T-cell (primary cell): ENCODE data around the gene TNFSF9. TPM values are rescaled to one million over a fixed set of nuclear protein-coding genes. Genes with fewer than 3 reads are reported as not detected.

Experiments used
- ATAC-seq, 4 experiments: fragments of 200-7000 bp in 3 of 4; fragments of 150-1000 bp in 1 of 4; cut with Tn5 transposase; replicated peaks in 1 of 4; 1 replicate in 3 of 4; 2 replicates in 1 of 4; pipeline ENCODE4 v1.10.0; 2021; ENCODE audit warnings: moderate library complexity in 3 of 4, mild to moderate bottlenecking in 2 of 4, moderate number of reproducible peaks in 1 of 4
- CTCF ChIA-PET, 2 donors: fragments of 300-600 bp; sonication (Branson Sonifier 250); formaldehyde crosslinking; loops; one replicate each; lab custom pipeline; 2022; ENCODE audit warnings: antibody characterized with exemption in 2 of 2; lab: Charles Lee
- POLR2A ChIA-PET, 2 donors: fragments of 300-600 bp; sonication (Branson Sonifier 250); formaldehyde crosslinking; loops; one replicate each; lab custom pipeline; 2022; ENCODE audit warnings: antibody characterized with exemption in 2 of 2; lab: Charles Lee
- DNase-seq, 35 experiments: peaks; one replicate each; pipeline versions ENCODE4 v3.0.0 to v3.0.0-alpha.2; 2013 to 2023
- H3K27ac ChIP-seq: one replicate; pipeline ENCODE4 v1.5.1; 2013; ENCODE audit warnings: low read length
- H3K27me3 ChIP-seq, 2 experiments: replicated peaks in 1 of 2; 1 replicate in 1 of 2; 2 replicates in 1 of 2; pipeline versions ENCODE4 v1.6.1 to v1.7.0; 2013; ENCODE audit warnings: low read length in 1 of 2, mixed read lengths in 1 of 2; ENCODE audit not compliant: control insufficient read depth in 2 of 2, insufficient read depth in 2 of 2; ENCODE audit errors: extremely low read depth in 1 of 2
- H3K36me3 ChIP-seq, 2 donors: 1 replicate in 1 of 2; 2 replicates in 1 of 2; pipeline versions ENCODE4 v1.6.1 to v1.7.0; 2013; ENCODE audit warnings: low read length in 1 of 2; ENCODE audit not compliant: control insufficient read depth in 2 of 2, insufficient read depth in 1 of 2; ENCODE audit errors: extremely low read depth in 1 of 2
- H3K4me1 ChIP-seq, 2 experiments: 1 replicate in 1 of 2; 2 replicates in 1 of 2; pipeline versions ENCODE4 v1.6.1 to v1.7.0; 2013; ENCODE audit warnings: low read length in 2 of 2, mixed read lengths in 1 of 2; ENCODE audit not compliant: insufficient read depth in 2 of 2, control insufficient read depth in 1 of 2; ENCODE audit errors: extremely low read depth in 1 of 2
- H3K4me3 ChIP-seq, 2 donors: 1 replicate in 1 of 2; 2 replicates in 1 of 2; pipeline versions ENCODE4 v1.5.1 to v1.7.0; 2013; ENCODE audit warnings: mild to moderate bottlenecking in 2 of 2, low read length in 1 of 2, moderate library complexity in 1 of 2; ENCODE audit not compliant: control insufficient read depth in 1 of 2; ENCODE audit errors: extremely low read depth in 1 of 2
- H3K9me3 ChIP-seq: 2 replicates; pipeline ENCODE4 v1.7.0; 2013
- H3K27ac Mint-ChIP-seq, 2 donors: one replicate each; pipeline ENCODE4 v1.8.0; 2020 to 2021; ENCODE audit warnings: mild to moderate bottlenecking in 2 of 2, mixed read lengths in 2 of 2
- H3K27me3 Mint-ChIP-seq, 2 donors: one replicate each; pipeline ENCODE4 v1.8.0; 2021 to 2022; ENCODE audit warnings: mixed read lengths in 2 of 2
- H3K36me3 Mint-ChIP-seq: one replicate; pipeline ENCODE4 v1.8.0; 2021; ENCODE audit warnings: mixed read lengths
- H3K4me1 Mint-ChIP-seq, 3 donors: one replicate each; pipeline ENCODE4 v1.8.0; 2020 to 2022; ENCODE audit warnings: mixed read lengths in 3 of 3, mild to moderate bottlenecking in 1 of 3
- H3K4me3 Mint-ChIP-seq, 3 donors: one replicate each; pipeline ENCODE4 v1.8.0; 2020 to 2022; ENCODE audit warnings: mild to moderate bottlenecking in 3 of 3, mixed read lengths in 3 of 3, moderate library complexity in 3 of 3
- H3K9me3 Mint-ChIP-seq, 3 donors: one replicate each; pipeline ENCODE4 v1.8.0; 2020 to 2022; ENCODE audit warnings: mixed read lengths in 3 of 3
- WGBS: methylation state at CpG from one replicate; pipeline ENCODE4 v1.1.5; 2013; ENCODE audit warnings: missing lambda C conversion rate; ENCODE audit not compliant: insufficient coverage; 5-methylcytosine and 5-hydroxymethylcytosine counted together
- total RNA-seq, 35 experiments: library from RNA in 6 of 35; stranded (reverse) in 6 of 35; fragments of 120-200 nt in 1 of 35; gene quantifications; one replicate each; pipeline versions ENCODE4 v1.2.1 to v1.2.4 and lab custom pipeline; 2013 to 2026

The TNFSF9 gene, protein sequence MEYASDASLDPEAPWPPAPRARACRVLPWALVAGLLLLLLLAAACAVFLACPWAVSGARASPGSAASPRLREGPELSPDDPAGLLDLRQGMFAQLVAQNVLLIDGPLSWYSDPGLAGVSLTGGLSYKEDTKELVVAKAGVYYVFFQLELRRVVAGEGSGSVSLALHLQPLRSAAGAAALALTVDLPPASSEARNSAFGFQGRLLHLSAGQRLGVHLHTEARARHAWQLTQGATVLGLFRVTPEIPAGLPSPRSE
- total RNA-seq, result 1 to 10 TPM; 1.3 to 6.0 (median 1.6) TPM
- 2.1 TPM for total RNA-seq (2013)
- total RNA-seq (lab: John Stamatoyannopoulos, UW), result 0.60 to 37.8 (median 8.7) reads per million in 29 experiments

DNA sequence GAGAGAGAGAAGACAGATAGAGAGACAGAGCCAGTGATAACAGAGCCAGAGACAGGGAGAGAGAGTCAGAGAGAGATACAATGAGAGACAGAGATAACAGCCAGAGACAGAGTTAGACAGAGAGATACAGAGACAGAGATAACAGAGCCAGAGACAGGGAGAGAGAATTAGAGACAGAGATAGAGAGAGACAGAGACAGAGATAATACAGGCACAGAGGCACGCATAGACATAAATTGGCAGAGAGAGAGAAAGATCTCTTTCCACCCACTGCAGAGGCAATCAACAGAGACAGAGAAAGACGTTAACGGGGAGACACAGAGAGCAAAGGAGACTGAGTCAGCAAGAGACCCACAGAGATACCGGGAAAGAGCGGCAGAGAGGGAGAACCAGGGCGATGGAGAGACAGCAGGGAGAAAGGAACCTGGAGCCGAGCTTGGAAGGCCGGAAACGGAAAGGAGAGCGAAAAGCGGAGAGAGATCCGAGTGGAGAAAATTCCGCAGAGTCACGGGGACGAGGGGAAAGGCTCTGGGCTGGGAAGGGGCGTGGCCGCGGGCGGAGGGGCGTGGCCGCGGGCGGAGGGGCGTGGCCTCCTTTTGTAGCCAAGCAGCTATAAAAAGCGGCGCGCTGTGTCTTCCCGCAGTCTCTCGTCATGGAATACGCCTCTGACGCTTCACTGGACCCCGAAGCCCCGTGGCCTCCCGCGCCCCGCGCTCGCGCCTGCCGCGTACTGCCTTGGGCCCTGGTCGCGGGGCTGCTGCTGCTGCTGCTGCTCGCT lies at the start of gene TNFSF9:
Gene TNFSF9, plus strand, starts transcription at position 641 of the 777 bp plus-strand sequence. Its CDS starts 11 bp downstream, at position 652.
- no peaks in the 10 kb centered on the region for H3K36me3 ChIP-seq
- no peaks in the 10 kb centered on the region for H3K9me3 ChIP-seq
- peaks cover 12 to 39% of the 10 kb centered on the region in 2 experiments for H3K4me1 ChIP-seq
- peak; percentile 76 to 80 (median 78) for ATAC-seq
- POLR2A ChIA-PET, result no interaction called here
- Mint-ChIP-seq H3K36me3 (no peaks in the 10 kb centered on the region), H3K27ac (peak within 1 kb of the TSS; percentile 9 to 12), H3K4me3 (peak within 1 kb of the TSS; percentile 74 to 88 (median 74)), H3K4me1 (peaks cover 26 to 46% (median 38%) of the 10 kb centered on the region in 3 donors), H3K27me3 (peaks cover 19 to 30% of the 10 kb centered on the region in 2 donors), H3K9me3 (no peaks in the 10 kb centered on the region)
- H3K27ac ChIP-seq, result no peak within 1 kb of the TSS
- peak in 34 of 35 experiments; percentile 35 to 89 (median 58) for DNase-seq
- H3K4me3 ChIP-seq, result peak within 1 kb of the TSS; percentile 58 to 66
- CTCF ChIA-PET, result interaction anchor here (0.6 to 1.0 kb wide), 4 partner anchors 9 to 356 kb away, joined by 3 read pairs; no protein-coding TSS in a partner anchor
- H3K27me3 ChIP-seq, result peaks cover 0 to 33% of the 10 kb centered on the region in 2 experiments
- under 1% methylated on average over 43 of the region's 44 CpGs for WGBS

DNA sequence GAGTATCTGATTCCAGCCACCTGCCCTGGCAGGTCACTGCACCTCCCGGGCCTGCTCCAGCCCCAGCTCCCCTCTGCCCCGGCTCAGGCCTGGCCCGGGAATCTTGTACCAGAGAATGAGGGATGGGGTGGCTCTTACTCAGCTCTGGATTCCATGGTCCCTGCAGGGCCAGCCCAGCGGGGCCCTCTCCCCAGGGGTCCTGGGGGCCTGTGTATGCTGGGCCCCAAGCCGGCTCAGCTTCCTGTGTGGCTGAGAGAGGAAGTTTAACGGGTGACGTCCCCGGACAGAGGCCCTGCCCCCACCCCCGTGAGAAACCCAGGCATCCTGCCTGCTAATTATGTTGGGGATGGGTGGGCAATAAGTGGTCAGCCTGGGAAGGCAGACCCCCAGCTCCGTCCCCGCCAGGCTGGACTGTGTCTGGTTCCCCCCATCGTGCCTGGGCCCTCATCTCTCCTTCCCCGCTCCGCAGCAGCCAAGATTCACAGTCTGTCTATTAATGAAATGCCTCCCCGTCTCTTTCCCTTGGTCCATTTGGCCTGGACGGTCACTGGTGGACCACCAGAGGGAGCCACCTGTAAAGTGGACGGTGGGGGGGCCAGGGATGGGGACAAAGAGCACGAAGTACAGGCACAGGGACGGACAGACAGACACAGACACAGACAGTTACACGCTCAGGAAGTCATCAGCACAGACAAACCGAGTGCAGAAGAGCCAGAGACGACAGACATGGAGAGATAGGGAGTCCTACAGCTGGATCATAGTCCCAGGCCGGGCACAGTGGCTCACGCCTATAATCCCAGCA lies 49.1 kb upstream of the TNFSF9 start, which contains the start of gene DENND1C:
Gene DENND1C, minus strand, starts transcription at position 247 of the 802 bp plus-strand sequence. Its CDS starts 92 bp downstream, at position 155.
- CTCF ChIA-PET, result interaction anchor here in 1 of 2 donors (0.5 to 2.0 kb wide), 6 partner anchors 21 to 858 kb away, joined by 3 to 6 read pairs (median 3); partner anchors contain the start of gene KHSRP
- Mint-ChIP-seq H3K27me3 (no peaks in the 10 kb centered on the region), H3K4me1 (peaks cover 40 to 45% (median 44%) of the 10 kb centered on the region in 3 donors), H3K36me3 (no peaks in the 10 kb centered on the region), H3K27ac (peak within 1 kb of the TSS; percentile 97 to 100), H3K9me3 (no peaks in the 10 kb centered on the region), H3K4me3 (peak within 1 kb of the TSS; percentile 81 to 97 (median 93))
- WGBS, result 14% methylated on average over 9 of the region's 24 CpGs
- Histone ChIP-seq H3K4me1 (peaks cover 14 to 44% of the 10 kb centered on the region in 2 experiments), H3K4me3 (peak within 1 kb of the TSS; percentile 88 to 90), H3K27ac (peak within 1 kb of the TSS; percentile 96), H3K36me3 (peaks cover 4 to 23% of the 10 kb centered on the region in 2 donors), H3K9me3 (no peaks in the 10 kb centered on the region), H3K27me3 (no peaks in the 10 kb centered on the region)
- DNase-seq (peak; percentile 45 to 77 (median 64)), ATAC-seq (peak; percentile 85 to 95 (median 92))
- POLR2A ChIA-PET, result interaction anchor here (0.5 to 0.8 kb wide), 2 partner anchors 10 to 57 kb away, joined by 3 read pairs; partner anchors contain the start of gene KHSRP (in 1 of the 2)

DNA sequence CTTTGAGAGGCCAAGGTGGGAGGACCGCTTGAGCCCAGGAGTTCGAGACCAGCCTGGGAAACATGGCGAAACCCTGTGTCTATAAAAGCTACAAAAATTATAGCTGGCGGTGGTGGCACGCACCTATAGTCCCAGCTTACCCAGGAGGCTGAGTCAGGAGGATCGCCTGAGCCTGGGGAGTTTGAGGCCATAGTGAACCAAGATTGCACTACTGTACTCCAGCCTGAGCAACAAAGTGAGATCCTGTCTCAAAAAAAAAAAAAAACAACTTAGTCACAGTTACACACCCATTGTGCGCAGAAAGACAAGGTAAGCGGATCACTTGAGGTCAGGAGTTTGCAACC lies 48.5 kb upstream of the TNFSF9 start:
- no peaks in the 10 kb centered on the region for H3K27me3 Mint-ChIP-seq
- Histone ChIP-seq H3K9me3 (no peaks in the 10 kb centered on the region), H3K27ac (peak overlapping the region; percentile 96), H3K4me3 (peak overlapping the region; percentile 88 to 90), H3K27me3 (no peaks in the 10 kb centered on the region), H3K4me1 (peaks cover 14 to 39% of the 10 kb centered on the region in 2 experiments), H3K36me3 (peaks cover 0 to 17% of the 10 kb centered on the region in 2 donors)
- ATAC-seq (peak in 1 of 4 experiments; percentile 11), DNase-seq (peak in 1 of 35 experiments; percentile 17)
- no peaks in the 10 kb centered on the region for H3K36me3 Mint-ChIP-seq
- H3K27ac Mint-ChIP-seq, result peak overlapping the region; percentile 97 to 100
- ChIA-PET CTCF (no interaction called here), POLR2A (no interaction called here)
- 85% methylated on average over 6 of the region's 8 CpGs for WGBS
- H3K9me3 Mint-ChIP-seq, result no peaks in the 10 kb centered on the region
- H3K4me1 Mint-ChIP-seq, result peaks cover 40 to 45% (median 44%) of the 10 kb centered on the region in 3 donors
- H3K4me3 Mint-ChIP-seq, result peak overlapping the region; percentile 81 to 97 (median 93)

DNA sequence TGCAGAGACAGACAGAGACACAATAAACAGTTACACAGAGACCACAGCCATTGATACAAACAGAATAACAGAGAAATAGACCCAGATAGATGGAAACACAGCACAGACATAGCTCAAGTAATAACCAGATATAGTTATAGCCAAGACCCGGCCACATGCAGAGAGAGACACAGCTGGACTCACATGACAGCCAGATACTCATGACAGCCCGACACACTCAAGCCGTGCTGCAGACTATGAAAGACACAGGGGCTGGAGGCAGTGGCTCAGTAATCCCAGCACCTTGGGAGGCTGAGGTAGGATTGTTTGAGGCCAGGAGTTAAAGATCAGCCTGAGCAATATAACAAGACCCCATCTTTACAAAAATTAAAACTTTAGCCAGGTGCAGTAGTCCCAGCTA lies 47.6 kb upstream of the TNFSF9 start:
- ATAC-seq (no peak), DNase-seq (no peak)
- WGBS, result 100% methylated on average over 1 of the region's 3 CpGs
- no peaks in the 10 kb centered on the region for H3K27me3 ChIP-seq
- H3K4me1 Mint-ChIP-seq, result peaks cover 40 to 45% (median 44%) of the 10 kb centered on the region in 3 donors
- peaks cover 0 to 11% of the 10 kb centered on the region in 2 donors for H3K36me3 ChIP-seq
- H3K4me1 ChIP-seq, result peaks cover 14 to 39% of the 10 kb centered on the region in 2 experiments
- no peaks in the 10 kb centered on the region for H3K9me3 ChIP-seq
- peak overlapping the region; percentile 97 to 100 for H3K27ac Mint-ChIP-seq
- POLR2A ChIA-PET, result interaction anchor here in 1 of 2 donors (0.6 kb wide), 1 partner anchor 21 kb away, joined by 4 read pairs; no protein-coding TSS in a partner anchor
- no peak overlapping the region for H3K4me3 ChIP-seq
- no peak overlapping the region for H3K27ac ChIP-seq
- CTCF ChIA-PET, result interaction anchor here in 1 of 2 donors (0.5 kb wide), 1 partner anchor 122 kb away, joined by 4 read pairs; the partner anchor contains the start of gene CLPP
- H3K27me3 Mint-ChIP-seq, result no peaks in the 10 kb centered on the region
- no peaks in the 10 kb centered on the region for H3K36me3 Mint-ChIP-seq
- no peaks in the 10 kb centered on the region for H3K9me3 Mint-ChIP-seq
- H3K4me3 Mint-ChIP-seq, result peak overlapping the region in 2 of 3 donors; percentile 2 to 4

DNA sequence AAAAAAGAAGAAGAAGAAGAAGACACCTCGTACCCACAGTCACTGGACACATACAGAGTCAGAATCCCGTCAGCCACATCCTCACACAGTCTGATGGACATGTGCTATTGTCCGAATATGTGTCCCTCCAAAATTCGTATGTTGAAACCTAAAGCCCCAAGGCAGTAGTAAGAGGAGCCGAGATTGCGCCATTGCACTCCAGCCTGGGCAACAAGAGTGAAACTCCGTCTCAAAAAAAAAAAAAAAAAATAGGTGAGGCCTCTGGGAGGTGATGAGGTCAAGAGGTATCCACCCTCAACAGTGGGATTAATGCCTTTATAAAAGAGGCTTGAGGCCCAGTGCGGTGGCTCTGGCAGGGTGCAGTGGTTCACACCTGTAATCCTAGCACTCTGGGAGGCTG lies 46.6 kb upstream of the TNFSF9 start:
- DNase-seq, result no peak
- H3K4me1 Mint-ChIP-seq, result peaks cover 41 to 44% (median 44%) of the 10 kb centered on the region in 3 donors
- Histone ChIP-seq H3K4me1 (peaks cover 14 to 35% of the 10 kb centered on the region in 2 experiments), H3K36me3 (peaks cover 0 to 4% of the 10 kb centered on the region in 2 donors), H3K9me3 (no peaks in the 10 kb centered on the region), H3K27ac (no peak overlapping the region), H3K27me3 (no peaks in the 10 kb centered on the region), H3K4me3 (no peak overlapping the region)
- no peaks in the 10 kb centered on the region for H3K36me3 Mint-ChIP-seq
- no peak overlapping the region for H3K4me3 Mint-ChIP-seq
- ATAC-seq, result no peak
- H3K27me3 Mint-ChIP-seq, result no peaks in the 10 kb centered on the region
- H3K27ac Mint-ChIP-seq, result peak overlapping the region; percentile 27 to 97
- ChIA-PET CTCF (no interaction called here), POLR2A (no interaction called here)
- H3K9me3 Mint-ChIP-seq, result no peaks in the 10 kb centered on the region
- 91% methylated on average over 4 of the region's 8 CpGs for WGBS
